ENCODE measurements around the gene ATAD5.

DNA sequence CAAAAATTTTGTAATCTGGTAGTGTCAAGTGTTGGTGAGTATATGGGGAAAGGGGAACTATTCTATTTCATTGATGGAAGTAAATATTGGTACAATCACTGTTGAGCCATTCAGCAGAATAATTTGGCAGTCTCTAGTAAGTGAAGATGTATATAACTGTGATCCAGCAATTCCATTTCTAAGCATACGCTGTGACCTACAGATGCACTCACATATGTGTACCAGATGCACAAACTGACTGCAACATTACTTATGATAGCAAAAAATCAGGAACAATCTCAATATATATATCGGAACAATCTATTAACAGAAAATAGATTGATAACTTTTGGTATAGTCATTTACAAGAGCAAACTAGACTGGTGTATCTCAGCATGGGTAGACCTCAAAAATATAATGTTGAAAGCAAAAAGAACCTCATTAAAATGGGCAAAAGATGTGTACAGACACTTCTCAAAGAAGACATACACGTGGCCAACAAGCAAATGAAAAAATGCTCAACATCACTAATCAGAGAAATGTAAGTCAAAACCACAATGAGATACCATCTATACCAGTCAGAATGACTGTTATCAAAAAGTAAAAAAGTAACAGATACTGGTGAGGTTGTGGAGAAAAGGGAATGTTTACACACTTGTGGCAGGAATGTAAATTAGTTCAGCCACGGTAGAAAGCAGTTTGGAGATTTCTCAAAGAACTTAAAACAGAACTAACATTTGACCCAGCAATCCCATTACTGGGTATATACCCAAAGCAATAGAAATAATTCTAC, 110.7 kb downstream of the ATAD5 start:
- TF ChIP-seq, protein P1, sequence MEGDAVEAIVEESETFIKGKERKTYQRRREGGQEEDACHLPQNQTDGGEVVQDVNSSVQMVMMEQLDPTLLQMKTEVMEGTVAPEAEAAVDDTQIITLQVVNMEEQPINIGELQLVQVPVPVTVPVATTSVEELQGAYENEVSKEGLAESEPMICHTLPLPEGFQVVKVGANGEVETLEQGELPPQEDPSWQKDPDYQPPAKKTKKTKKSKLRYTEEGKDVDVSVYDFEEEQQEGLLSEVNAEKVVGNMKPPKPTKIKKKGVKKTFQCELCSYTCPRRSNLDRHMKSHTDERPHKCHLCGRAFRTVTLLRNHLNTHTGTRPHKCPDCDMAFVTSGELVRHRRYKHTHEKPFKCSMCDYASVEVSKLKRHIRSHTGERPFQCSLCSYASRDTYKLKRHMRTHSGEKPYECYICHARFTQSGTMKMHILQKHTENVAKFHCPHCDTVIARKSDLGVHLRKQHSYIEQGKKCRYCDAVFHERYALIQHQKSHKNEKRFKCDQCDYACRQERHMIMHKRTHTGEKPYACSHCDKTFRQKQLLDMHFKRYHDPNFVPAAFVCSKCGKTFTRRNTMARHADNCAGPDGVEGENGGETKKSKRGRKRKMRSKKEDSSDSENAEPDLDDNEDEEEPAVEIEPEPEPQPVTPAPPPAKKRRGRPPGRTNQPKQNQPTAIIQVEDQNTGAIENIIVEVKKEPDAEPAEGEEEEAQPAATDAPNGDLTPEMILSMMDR (conservative IDR thresholded peaks at IDR 0.05): no peak
- no peak for TF ChIP-seq ZFX (IDR thresholded peaks at IDR 0.05)

All from C4-2B (cell line).